ENCODE results near the gene SPOUT1.
"Not testable (repeated sequence)": the region's sequence is repeated elsewhere in the genome, so short reads cannot be mapped to it uniquely, and the experiment has no call there.

SPOUT1 gene

DNA sequence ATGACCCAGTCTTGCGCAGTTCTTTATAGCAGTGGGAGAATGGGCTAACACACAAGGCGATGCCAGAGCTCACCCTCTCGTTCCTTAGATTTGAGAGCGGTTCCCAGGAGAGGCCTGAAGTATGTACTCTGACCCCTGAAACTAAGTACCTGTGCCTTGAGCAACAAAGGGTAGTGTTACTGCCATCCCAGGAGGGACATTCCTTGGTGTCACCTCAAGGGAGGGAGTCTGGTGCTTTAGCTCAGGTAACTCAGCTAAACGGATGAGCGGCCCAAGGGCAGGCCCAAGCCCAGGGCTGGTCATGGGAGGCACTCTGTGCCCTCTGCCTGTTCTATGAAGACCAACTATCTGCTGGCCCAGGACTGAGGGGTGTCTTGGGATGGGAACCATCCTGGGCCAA is 31.9 kb upstream of the SPOUT1 start:
- DNase-seq, result no peak
- H3K27me3 ChIP-seq (replicated peaks in 2 of 5; ENCODE audit: control insufficient read depth in 4 of 5, insufficient read depth in 5 of 5, low read length in 4 of 5), result no peaks in the 10 kb centered on the region
- no peak overlapping the region for H3K27ac ChIP-seq (ENCODE audit: insufficient read depth in 1 of 2, low read depth in 1 of 2, low read length in 2 of 2, poor library complexity in 1 of 2, severe bottlenecking in 2 of 2)
- WGBS (ENCODE audit: insufficient coverage), result 82% methylated on average over 6 of the region's 6 CpGs
- POLR2A ChIA-PET, result interaction anchor here (0.9 kb wide), 1 partner anchor 93 kb away, joined by 3 read pairs; no protein-coding TSS in a partner anchor
- peaks cover 0 to 3% (median 1%) of the 10 kb centered on the region in 4 experiments for H3K4me1 ChIP-seq (ENCODE audit: control extremely low read depth in 1 of 4, control insufficient read depth in 4 of 4, insufficient read depth in 4 of 4, low read length in 3 of 4)
- no peak overlapping the region for H3K4me3 ChIP-seq (ENCODE audit: control insufficient read depth in 1 of 7, extremely low read depth in 1 of 7, insufficient read depth in 4 of 7, low read depth in 2 of 7, low read length in 6 of 7)
- CTCF ChIA-PET, result interaction anchor here (0.5 to 12.5 kb wide), 13 partner anchors 9 to 675 kb away, joined by 3 to 107 read pairs (median 4); no protein-coding TSS in a partner anchor
- H3K36me3 ChIP-seq (ENCODE audit: control insufficient read depth in 4 of 4, insufficient read depth in 4 of 4, low read length in 3 of 4), result no peaks in the 10 kb centered on the region
- H3K9me3 ChIP-seq (ENCODE audit: control extremely low read depth in 1 of 5, control insufficient read depth in 4 of 5, insufficient read depth in 2 of 5, low read depth in 1 of 5, low read length in 4 of 5), result no peaks in the 10 kb centered on the region

DNA sequence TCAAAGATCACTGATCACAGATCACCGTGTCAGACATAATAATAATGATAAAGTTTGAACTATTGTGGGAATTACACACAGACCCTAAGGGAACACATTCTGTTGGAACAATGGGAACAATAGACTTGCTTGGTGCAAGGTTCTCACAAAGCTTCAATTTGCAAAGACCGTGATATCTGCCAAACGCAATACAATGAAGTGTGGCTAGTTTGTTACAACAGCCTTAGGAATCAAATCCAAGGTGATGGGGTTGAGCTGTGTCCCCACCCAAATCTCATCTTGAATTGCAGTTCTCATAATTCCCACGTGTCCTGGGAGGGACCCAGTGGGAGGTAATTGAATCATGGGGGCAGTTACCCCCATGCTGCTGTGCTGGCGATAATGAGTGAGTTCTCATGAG is 31.3 kb upstream of the SPOUT1 start:
- WGBS (ENCODE audit: insufficient coverage), result 100% methylated on average over 2 of the region's 5 CpGs
- POLR2A ChIA-PET, result interaction anchor here (0.9 kb wide), 1 partner anchor 94 kb away, joined by 3 read pairs; no protein-coding TSS in a partner anchor

DNA sequence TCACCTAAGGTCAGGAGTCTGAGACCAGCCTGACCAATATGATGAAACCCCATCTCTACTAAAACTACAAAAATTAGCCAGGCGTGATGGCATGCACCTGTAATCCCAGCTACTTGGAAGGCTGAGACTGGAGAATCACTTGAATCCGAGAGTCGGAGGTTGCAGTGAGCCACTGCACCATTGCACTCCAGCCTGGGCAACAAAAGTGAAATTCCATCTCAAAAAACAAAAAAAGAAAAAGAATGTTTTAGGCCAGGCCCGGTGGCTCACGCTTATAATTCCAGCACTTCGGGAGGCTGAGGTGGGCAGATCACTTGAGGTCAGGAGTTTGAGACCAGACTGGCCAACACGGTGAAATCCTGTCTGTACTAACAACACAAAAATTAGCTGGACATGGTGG is 28.9 kb upstream of the SPOUT1 start:
- H3K27ac ChIP-seq (ENCODE audit: insufficient read depth in 1 of 2, low read depth in 1 of 2, low read length in 2 of 2, poor library complexity in 1 of 2, severe bottlenecking in 2 of 2); DNase-seq; H3K4me3 ChIP-seq (ENCODE audit: control insufficient read depth in 1 of 7, extremely low read depth in 1 of 7, insufficient read depth in 4 of 7, low read depth in 2 of 7, low read length in 6 of 7); H3K9me3 ChIP-seq (ENCODE audit: control extremely low read depth in 1 of 5, control insufficient read depth in 4 of 5, insufficient read depth in 2 of 5, low read depth in 1 of 5, low read length in 4 of 5); H3K36me3 ChIP-seq (ENCODE audit: control insufficient read depth in 4 of 4, insufficient read depth in 4 of 4, low read length in 3 of 4); H3K4me1 ChIP-seq (ENCODE audit: control extremely low read depth in 1 of 4, control insufficient read depth in 4 of 4, insufficient read depth in 4 of 4, low read length in 3 of 4); H3K27me3 ChIP-seq (replicated peaks in 2 of 5; ENCODE audit: control insufficient read depth in 4 of 5, insufficient read depth in 5 of 5, low read length in 4 of 5): not testable (repeated sequence)
- POLR2A ChIA-PET, result interaction anchor here (0.7 kb wide), 1 partner anchor 224 kb away, joined by 3 read pairs; no protein-coding TSS in a partner anchor
- 100% methylated on average over 7 of the region's 7 CpGs for WGBS (ENCODE audit: insufficient coverage)
- CTCF ChIA-PET, result interaction anchor here (0.6 to 12.5 kb wide), 2 partner anchors 69 to 97 kb away, joined by 3 to 107 read pairs; no protein-coding TSS in a partner anchor

More for the DNA sequence above, 31.3 kb upstream of the SPOUT1 start:
- Histone ChIP-seq H3K4me3 (ENCODE audit: control insufficient read depth in 1 of 7, extremely low read depth in 1 of 7, insufficient read depth in 4 of 7, low read depth in 2 of 7, low read length in 6 of 7) (no peak overlapping the region), H3K27ac (ENCODE audit: insufficient read depth in 1 of 2, low read depth in 1 of 2, low read length in 2 of 2, poor library complexity in 1 of 2, severe bottlenecking in 2 of 2) (no peak overlapping the region), H3K4me1 (ENCODE audit: control extremely low read depth in 1 of 4, control insufficient read depth in 4 of 4, insufficient read depth in 4 of 4, low read length in 3 of 4) (peaks cover 0 to 3% (median 1%) of the 10 kb centered on the region in 4 experiments), H3K36me3 (ENCODE audit: control insufficient read depth in 4 of 4, insufficient read depth in 4 of 4, low read length in 3 of 4) (no peaks in the 10 kb centered on the region), H3K27me3 (replicated peaks in 2 of 5; ENCODE audit: control insufficient read depth in 4 of 5, insufficient read depth in 5 of 5, low read length in 4 of 5) (no peaks in the 10 kb centered on the region), H3K9me3 (ENCODE audit: control extremely low read depth in 1 of 5, control insufficient read depth in 4 of 5, insufficient read depth in 2 of 5, low read depth in 1 of 5, low read length in 4 of 5) (no peaks in the 10 kb centered on the region)
- CTCF ChIA-PET, result interaction anchor here (0.6 to 12.5 kb wide), 4 partner anchors 16 to 674 kb away, joined by 4 to 107 read pairs (median 42); no protein-coding TSS in a partner anchor
- DNase-seq, result no peak

DNA sequence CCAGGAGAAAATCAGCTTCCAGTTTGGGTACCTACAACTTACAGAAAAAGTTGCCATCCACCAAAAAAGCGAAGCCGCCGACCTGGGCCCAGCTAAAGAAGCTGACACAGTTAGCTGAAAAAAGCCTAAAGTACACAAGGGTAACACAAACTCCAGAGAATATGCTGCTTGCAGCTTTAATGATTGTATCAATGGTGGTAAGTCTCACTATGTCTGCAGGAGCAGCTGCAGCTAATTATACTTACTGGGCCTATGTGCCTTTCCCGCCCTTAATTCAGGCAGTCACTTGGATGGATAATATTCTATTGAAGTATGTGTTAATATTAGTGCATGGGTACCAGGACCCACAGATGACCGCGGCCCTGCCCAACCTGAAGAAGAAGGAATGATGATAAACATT is 24.9 kb upstream of the SPOUT1 start:
- POLR2A ChIA-PET, result interaction anchor here (0.6 kb wide), 1 partner anchor 206 kb away, joined by 6 read pairs; no protein-coding TSS in a partner anchor

DNA sequence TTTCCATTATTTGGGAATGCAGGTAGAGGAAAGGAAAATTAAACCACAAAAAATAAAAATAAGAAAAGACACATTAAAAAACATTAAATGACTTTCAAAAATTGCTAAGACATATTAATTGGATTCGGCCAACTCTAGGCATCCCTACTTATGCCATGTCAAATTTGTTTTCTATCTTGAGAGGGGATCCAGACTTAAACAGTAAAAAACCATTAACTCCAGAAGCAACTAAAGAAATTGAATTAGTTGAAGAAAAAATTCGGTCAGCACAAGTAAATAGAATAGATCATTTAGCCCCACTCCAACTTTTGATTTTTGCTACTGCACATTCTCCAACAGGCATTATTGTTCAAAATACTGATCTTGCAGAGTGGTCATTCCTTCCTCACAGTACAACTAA is 23.1 kb upstream of the SPOUT1 start:
- H3K27me3 ChIP-seq (replicated peaks in 2 of 5; ENCODE audit: control insufficient read depth in 4 of 5, insufficient read depth in 5 of 5, low read length in 4 of 5); DNase-seq; H3K4me3 ChIP-seq (ENCODE audit: control insufficient read depth in 1 of 7, extremely low read depth in 1 of 7, insufficient read depth in 4 of 7, low read depth in 2 of 7, low read length in 6 of 7); POLR2A ChIA-PET; H3K27ac ChIP-seq (ENCODE audit: insufficient read depth in 1 of 2, low read depth in 1 of 2, low read length in 2 of 2, poor library complexity in 1 of 2, severe bottlenecking in 2 of 2); H3K36me3 ChIP-seq (ENCODE audit: control insufficient read depth in 4 of 4, insufficient read depth in 4 of 4, low read length in 3 of 4); H3K4me1 ChIP-seq (ENCODE audit: control extremely low read depth in 1 of 4, control insufficient read depth in 4 of 4, insufficient read depth in 4 of 4, low read length in 3 of 4); H3K9me3 ChIP-seq (ENCODE audit: control extremely low read depth in 1 of 5, control insufficient read depth in 4 of 5, insufficient read depth in 2 of 5, low read depth in 1 of 5, low read length in 4 of 5): not testable (repeated sequence)
- CTCF ChIA-PET, result interaction anchor here (1.0 to 2.1 kb wide), 6 partner anchors 9 to 140 kb away, joined by 3 to 11 read pairs (median 4); no protein-coding TSS in a partner anchor
- WGBS (ENCODE audit: insufficient coverage), result no CpG with 5 or more reads among the region's 2 CpGs

More for the DNA sequence above, 24.9 kb upstream of the SPOUT1 start:
- H3K36me3 ChIP-seq (ENCODE audit: control insufficient read depth in 4 of 4, insufficient read depth in 4 of 4, low read length in 3 of 4); H3K4me3 ChIP-seq (ENCODE audit: control insufficient read depth in 1 of 7, extremely low read depth in 1 of 7, insufficient read depth in 4 of 7, low read depth in 2 of 7, low read length in 6 of 7); H3K9me3 ChIP-seq (ENCODE audit: control extremely low read depth in 1 of 5, control insufficient read depth in 4 of 5, insufficient read depth in 2 of 5, low read depth in 1 of 5, low read length in 4 of 5); H3K4me1 ChIP-seq (ENCODE audit: control extremely low read depth in 1 of 4, control insufficient read depth in 4 of 4, insufficient read depth in 4 of 4, low read length in 3 of 4); DNase-seq; H3K27me3 ChIP-seq (replicated peaks in 2 of 5; ENCODE audit: control insufficient read depth in 4 of 5, insufficient read depth in 5 of 5, low read length in 4 of 5); H3K27ac ChIP-seq (ENCODE audit: insufficient read depth in 1 of 2, low read depth in 1 of 2, low read length in 2 of 2, poor library complexity in 1 of 2, severe bottlenecking in 2 of 2): not testable (repeated sequence)
- CTCF ChIA-PET, result interaction anchor here (1.1 to 1.8 kb wide), 2 partner anchors 10 to 69 kb away, joined by 3 to 4 read pairs; no protein-coding TSS in a partner anchor
- WGBS (ENCODE audit: insufficient coverage), result 95% methylated on average over 4 of the region's 6 CpGs

DNA sequence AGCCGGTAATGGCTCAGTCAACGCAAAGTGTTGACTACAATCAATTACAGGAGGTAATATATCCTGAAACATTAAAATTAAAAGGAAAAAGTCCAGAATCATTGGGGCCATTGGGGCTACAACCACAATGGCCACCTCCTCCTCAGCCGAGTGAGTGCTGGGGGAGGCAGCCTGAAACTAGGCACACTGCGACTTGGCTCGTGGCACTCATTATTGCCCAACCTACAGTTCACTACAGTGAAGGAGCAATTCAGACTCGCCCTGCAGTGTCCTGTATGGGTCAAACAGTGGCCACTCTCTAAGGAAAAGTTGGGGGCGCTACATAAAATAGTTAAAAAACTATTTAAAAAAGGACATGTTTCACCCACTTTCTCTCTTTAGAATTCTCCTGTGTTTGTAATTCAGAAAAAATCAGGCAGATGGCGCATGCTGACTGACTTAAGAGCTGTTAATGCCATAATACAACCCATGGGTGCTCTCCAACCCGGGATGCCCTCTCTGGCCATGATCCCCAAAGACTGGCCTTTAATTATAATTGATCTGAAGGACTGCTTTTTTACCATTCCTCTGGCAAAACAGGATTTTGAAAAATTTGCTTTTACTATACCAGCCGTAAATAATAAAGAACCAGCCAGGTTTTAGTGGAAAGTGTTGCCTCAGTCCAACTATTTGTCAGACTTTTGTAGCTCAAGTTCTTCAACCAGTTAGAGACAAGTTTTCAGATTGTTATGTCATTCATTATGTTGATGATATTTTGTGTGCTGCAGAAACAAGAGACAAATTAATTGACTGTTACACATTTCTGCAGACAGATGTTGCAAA is 22.4 kb upstream of the SPOUT1 start:
- CTCF ChIA-PET, result interaction anchor here (1.0 to 2.1 kb wide), 5 partner anchors 10 to 141 kb away, joined by 3 to 11 read pairs (median 4); no protein-coding TSS in a partner anchor
- H3K27me3 ChIP-seq (replicated peaks in 2 of 5; ENCODE audit: control insufficient read depth in 4 of 5, insufficient read depth in 5 of 5, low read length in 4 of 5); H3K36me3 ChIP-seq (ENCODE audit: control insufficient read depth in 4 of 4, insufficient read depth in 4 of 4, low read length in 3 of 4); H3K4me3 ChIP-seq (ENCODE audit: control insufficient read depth in 1 of 7, extremely low read depth in 1 of 7, insufficient read depth in 4 of 7, low read depth in 2 of 7, low read length in 6 of 7); H3K9me3 ChIP-seq (ENCODE audit: control extremely low read depth in 1 of 5, control insufficient read depth in 4 of 5, insufficient read depth in 2 of 5, low read depth in 1 of 5, low read length in 4 of 5); H3K27ac ChIP-seq (ENCODE audit: insufficient read depth in 1 of 2, low read depth in 1 of 2, low read length in 2 of 2, poor library complexity in 1 of 2, severe bottlenecking in 2 of 2); POLR2A ChIA-PET; H3K4me1 ChIP-seq (ENCODE audit: control extremely low read depth in 1 of 4, control insufficient read depth in 4 of 4, insufficient read depth in 4 of 4, low read length in 3 of 4): not testable (repeated sequence)
- peak; percentile 46 to 66 (median 64) for DNase-seq
- 85% methylated on average over 6 of the region's 10 CpGs for WGBS (ENCODE audit: insufficient coverage)

DNA sequence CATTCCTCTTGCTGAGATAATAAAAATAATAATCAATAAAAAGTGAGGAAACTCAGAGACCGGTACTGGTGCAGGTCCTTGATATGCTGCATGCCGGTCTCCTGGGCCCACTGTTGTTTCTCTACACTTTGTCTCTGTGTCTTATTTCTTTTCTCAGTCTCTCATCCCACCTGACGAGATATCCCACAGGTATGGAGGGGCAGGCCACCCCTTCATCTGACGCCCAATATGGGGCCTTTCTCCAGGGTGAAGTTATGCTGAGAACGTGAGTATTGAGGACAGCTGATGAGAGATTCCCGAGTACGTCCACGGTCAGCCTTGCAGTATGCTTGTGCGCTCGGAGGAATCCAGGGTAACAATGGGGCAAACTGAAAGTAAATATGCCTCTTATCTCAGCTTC is 21.4 kb upstream of the SPOUT1 start:
- CTCF ChIA-PET, result interaction anchor here (1.6 to 2.1 kb wide), 4 partner anchors 11 to 142 kb away, joined by 3 to 11 read pairs (median 4); no protein-coding TSS in a partner anchor
- H3K9me3 ChIP-seq (ENCODE audit: control extremely low read depth in 1 of 5, control insufficient read depth in 4 of 5, insufficient read depth in 2 of 5, low read depth in 1 of 5, low read length in 4 of 5); POLR2A ChIA-PET; H3K36me3 ChIP-seq (ENCODE audit: control insufficient read depth in 4 of 4, insufficient read depth in 4 of 4, low read length in 3 of 4); H3K4me1 ChIP-seq (ENCODE audit: control extremely low read depth in 1 of 4, control insufficient read depth in 4 of 4, insufficient read depth in 4 of 4, low read length in 3 of 4); H3K4me3 ChIP-seq (ENCODE audit: control insufficient read depth in 1 of 7, extremely low read depth in 1 of 7, insufficient read depth in 4 of 7, low read depth in 2 of 7, low read length in 6 of 7); H3K27me3 ChIP-seq (replicated peaks in 2 of 5; ENCODE audit: control insufficient read depth in 4 of 5, insufficient read depth in 5 of 5, low read length in 4 of 5); H3K27ac ChIP-seq (ENCODE audit: insufficient read depth in 1 of 2, low read depth in 1 of 2, low read length in 2 of 2, poor library complexity in 1 of 2, severe bottlenecking in 2 of 2); DNase-seq: not testable (repeated sequence)
- WGBS (ENCODE audit: insufficient coverage), result 83% methylated on average over 2 of the region's 10 CpGs
